CD14-positive monocyte (primary cell): ENCODE data around the gene CACNA1D. TPM values are rescaled to one million over a fixed set of nuclear protein-coding genes. Genes with fewer than 3 reads are reported as not detected.

Experiments used
- DNase-seq, 3 donors: peaks; one replicate each; pipeline ENCODE4 v3.0.0-alpha.2; 2011 to 2022
- H2AFZ ChIP-seq: 2 replicates; pipeline ENCODE4 v1.6.0; 2012; ENCODE audit warnings: mild to moderate bottlenecking, low read depth, low read length, inconsistent platforms; ENCODE audit not compliant: insufficient read depth, poor library complexity, severe bottlenecking
- H3K27ac ChIP-seq, 2 donors: 1 replicate in 1 of 2; 2 replicates in 1 of 2; pipeline ENCODE4 v1.5.1; 2012 to 2013; ENCODE audit warnings: low read length in 2 of 2, control low read depth in 1 of 2, inconsistent platforms in 1 of 2, low read depth in 1 of 2, mild to moderate bottlenecking in 1 of 2
- H3K27me3 ChIP-seq, 2 donors: one replicate each; pipeline versions ENCODE4 v1.6.0 to v1.6.1; 2011 to 2013; ENCODE audit warnings: low read length in 2 of 2; ENCODE audit not compliant: control insufficient read depth in 2 of 2, insufficient read depth in 2 of 2
- H3K36me3 ChIP-seq, 2 donors: replicated peaks in 1 of 2; 1 replicate in 1 of 2; 2 replicates in 1 of 2; pipeline versions ENCODE4 v1.5.1 to v1.6.1; 2012 to 2013; ENCODE audit warnings: low read length in 2 of 2, control low read depth in 1 of 2, inconsistent platforms in 1 of 2, mild to moderate bottlenecking in 1 of 2; ENCODE audit not compliant: insufficient read depth in 2 of 2, control insufficient read depth in 1 of 2
- H3K4me1 ChIP-seq, 2 donors: 1 replicate in 1 of 2; 2 replicates in 1 of 2; pipeline versions ENCODE4 v1.5.1 to v1.6.1; 2012 to 2013; ENCODE audit warnings: low read length in 2 of 2, control low read depth in 1 of 2, inconsistent platforms in 1 of 2, mild to moderate bottlenecking in 1 of 2, moderate library complexity in 1 of 2; ENCODE audit not compliant: insufficient read depth in 2 of 2, control insufficient read depth in 1 of 2
- H3K4me2 ChIP-seq: replicated peaks from 2 replicates; pipeline ENCODE3; 2012; ENCODE audit warnings: low read length, moderate library complexity, mild to moderate bottlenecking; ENCODE audit not compliant: poor library complexity, severe bottlenecking; ENCODE audit errors: extremely low read depth
- H3K4me3 ChIP-seq, 3 experiments: fragments of 200-600 bp in 1 of 3; sonication (generic) in 1 of 3; replicated peaks in 1 of 3; 1 replicate in 2 of 3; 2 replicates in 1 of 3; pipeline ENCODE4 v1.5.1; 2011 to 2013; ENCODE audit warnings: low read length in 3 of 3, mild to moderate bottlenecking in 3 of 3, control low read depth in 2 of 3, low read depth in 2 of 3, inconsistent platforms in 1 of 3, moderate library complexity in 1 of 3
- H3K79me2 ChIP-seq: 2 replicates; pipeline ENCODE4 v1.6.0; 2012; ENCODE audit warnings: mild to moderate bottlenecking, control low read depth, inconsistent platforms, low read length, moderate library complexity; ENCODE audit not compliant: insufficient read depth
- H3K9ac ChIP-seq: 2 replicates; pipeline ENCODE4 v1.6.0; 2017; ENCODE audit warnings: low read length, mild to moderate bottlenecking; ENCODE audit not compliant: insufficient read depth, poor library complexity, severe bottlenecking
- H3K9me3 ChIP-seq, 2 donors: replicated peaks in 1 of 2; 1 replicate in 1 of 2; 2 replicates in 1 of 2; pipeline versions ENCODE4 v1.5.1 to v1.6.1; 2012 to 2013; ENCODE audit warnings: low read length in 2 of 2, control low read depth in 1 of 2; ENCODE audit not compliant: control insufficient read depth in 1 of 2, insufficient read depth in 1 of 2
- H4K20me1 ChIP-seq: 2 replicates; pipeline ENCODE4 v1.6.0; 2012; ENCODE audit warnings: mild to moderate bottlenecking, low read length, control low read depth, moderate library complexity; ENCODE audit not compliant: insufficient read depth
- H3K27ac Mint-ChIP-seq, 7 donors: one replicate each; pipeline ENCODE4 v1.8.0; 2020; ENCODE audit warnings: mild to moderate bottlenecking in 7 of 7, mixed read lengths in 7 of 7, moderate library complexity in 6 of 7, inconsistent platforms in 2 of 7
- H3K27me3 Mint-ChIP-seq, 3 donors: one replicate each; pipeline ENCODE4 v1.8.0; 2021 to 2022; ENCODE audit warnings: low read depth in 3 of 3, mild to moderate bottlenecking in 3 of 3, mixed read lengths in 3 of 3, moderate library complexity in 3 of 3, inconsistent platforms in 1 of 3
- H3K36me3 Mint-ChIP-seq, 2 donors: one replicate each; pipeline ENCODE4 v1.8.0; 2020; ENCODE audit warnings: mixed read lengths in 2 of 2, inconsistent platforms in 1 of 2, mild to moderate bottlenecking in 1 of 2
- H3K4me1 Mint-ChIP-seq: one replicate; pipeline ENCODE4 v1.8.0; 2020; ENCODE audit warnings: mild to moderate bottlenecking, mixed read lengths
- H3K4me3 Mint-ChIP-seq, 2 donors: one replicate each; pipeline ENCODE4 v1.8.0; 2020; ENCODE audit warnings: mild to moderate bottlenecking in 2 of 2, mixed read lengths in 2 of 2, moderate library complexity in 1 of 2
- H3K9me3 Mint-ChIP-seq, 7 donors: one replicate each; pipeline ENCODE4 v1.8.0; 2020 to 2022; ENCODE audit warnings: mixed read lengths in 7 of 7, mild to moderate bottlenecking in 6 of 7, moderate library complexity in 6 of 7, inconsistent platforms in 2 of 7
- CTCF ChIP-seq: fragments of 200-600 bp; IDR thresholded peaks from one replicate; pipeline ENCODE4 v1.8.0; 2022; ENCODE audit warnings: antibody characterized with exemption, mild to moderate bottlenecking
- WGBS: methylation state at CpG from one replicate; pipeline ENCODE4 v1.1.5; 2013; ENCODE audit warnings: missing lambda C conversion rate; ENCODE audit not compliant: insufficient coverage; 5-methylcytosine and 5-hydroxymethylcytosine counted together
- intact Hi-C, 2 donors: fragments of 100-400 bp; cut with micrococcal nuclease; formaldehyde crosslinking; loops; one replicate each; pipeline versions ENCODE4 v1.15.0 to v1.15.1; 2023
- polyA plus RNA-seq, 3 donors: library from polyadenylated mRNA; depleted of rRNA in 1 of 3; unstranded in 2 of 3; stranded (reverse) in 1 of 3; fragments of 300-500 nt in 2 of 3; fragments of >200 nt in 1 of 3; fragmentation: Illumina TruSeq in 2 of 3; gene quantifications; 1 replicate in 2 of 3; 2 replicates in 1 of 3; pipeline ENCODE4 v1.2.3, GENCODE V29; 2012 to 2021

CACNA1D gene
- polyA plus RNA-seq, 3 donors: 0.29 to 1.2 (median 0.98) TPM

DNA sequence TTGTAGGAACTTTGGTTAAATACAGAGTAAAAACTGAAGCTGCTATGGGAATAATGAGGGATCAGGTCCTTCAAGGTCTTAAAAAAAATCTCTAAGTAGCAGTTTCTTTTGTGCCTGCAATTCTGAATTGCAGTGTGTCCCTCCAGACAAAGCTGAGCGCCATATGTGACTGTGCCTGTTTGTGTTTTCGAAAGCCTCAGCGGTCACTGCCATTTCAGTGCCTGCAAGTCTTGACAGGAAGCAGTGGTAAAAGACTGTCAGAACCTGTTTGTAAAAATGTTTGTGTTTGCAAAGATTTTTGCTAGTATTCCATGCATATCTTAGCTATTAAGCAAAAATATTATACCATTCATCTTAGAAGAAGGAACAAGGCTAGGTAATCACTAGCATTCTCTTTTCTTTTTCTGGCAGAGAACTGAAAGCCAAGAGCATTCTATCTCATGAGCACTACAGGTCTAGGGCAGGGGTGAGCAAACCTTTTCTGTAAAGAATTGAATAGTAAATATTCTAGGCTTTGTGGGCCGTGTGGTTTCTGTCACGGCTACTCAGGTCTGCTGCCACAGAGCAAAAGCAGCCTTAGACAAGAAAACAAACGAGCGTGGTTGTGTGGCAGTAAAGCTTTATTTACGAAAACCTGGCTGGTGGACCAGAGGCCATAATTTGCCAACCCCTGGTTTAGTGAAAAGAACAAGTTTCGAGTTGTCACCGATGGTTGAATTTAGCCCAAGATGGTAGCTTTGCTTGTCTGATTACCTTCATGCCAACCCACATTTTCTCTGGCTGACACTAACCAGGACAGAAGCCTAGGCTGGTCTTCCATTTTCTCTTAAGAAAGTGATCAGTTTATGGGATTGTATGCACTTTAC is 134.4 kb downstream of the CACNA1D start:
- H3K27ac Mint-ChIP-seq: no peak overlapping the region

GRCh38 chr3:53629402-53629723 is 135.0 kb downstream of the CACNA1D start:
- Histone ChIP-seq H4K20me1 (no peaks in the 10 kb centered on the region), H3K4me3 (no peak overlapping the region), H3K27me3 (peaks cover 5 to 13% of the 10 kb centered on the region in 2 donors), H3K79me2 (no peaks in the 10 kb centered on the region), H3K9ac (no peak overlapping the region), H3K36me3 (no peaks in the 10 kb centered on the region), H3K4me2 (no peak overlapping the region), H2AFZ (no peak overlapping the region), H3K9me3 (no peaks in the 10 kb centered on the region), H3K4me1 (no peaks in the 10 kb centered on the region), H3K27ac (no peak overlapping the region)
- TF ChIP-seq CTCF: no peak
- Mint-ChIP-seq H3K36me3 (no peaks in the 10 kb centered on the region), H3K4me3 (no peak overlapping the region), H3K4me1 (no peaks in the 10 kb centered on the region), H3K9me3 (peaks cover 0 to 12% (median 3%) of the 10 kb centered on the region in 7 donors), H3K27me3 (peaks cover 9 to 31% (median 12%) of the 10 kb centered on the region in 3 donors), H3K27ac (no peak overlapping the region)
- DNase-seq: no peak
- intact Hi-C loops: no loop called here
- 100% methylated on average over 2 of the region's 2 CpGs for WGBS

More for the DNA sequence above, 134.4 kb downstream of the CACNA1D start:
- DNase-seq: no peak
- Histone ChIP-seq H2AFZ (no peak overlapping the region), H3K27ac (no peak overlapping the region), H3K4me1 (no peaks in the 10 kb centered on the region), H3K9me3 (no peaks in the 10 kb centered on the region), H3K27me3 (peaks cover 5 to 16% of the 10 kb centered on the region in 2 donors), H3K9ac (no peak overlapping the region), H3K36me3 (no peaks in the 10 kb centered on the region), H4K20me1 (no peaks in the 10 kb centered on the region), H3K4me3 (no peak overlapping the region), H3K4me2 (no peak overlapping the region), H3K79me2 (no peaks in the 10 kb centered on the region)
- Mint-ChIP-seq H3K4me3 (no peak overlapping the region), H3K27me3 (peaks cover 8 to 34% (median 11%) of the 10 kb centered on the region in 3 donors), H3K4me1 (no peaks in the 10 kb centered on the region), H3K9me3 (peaks cover 0 to 12% (median 3%) of the 10 kb centered on the region in 7 donors), H3K36me3 (no peaks in the 10 kb centered on the region)
- 89% methylated on average over 8 of the region's 10 CpGs for WGBS
- TF ChIP-seq CTCF: no peak
- intact Hi-C loops: no loop called here
